NCI-H2171 treated with DMSO at 0.1 percent for 48 hours (cell line): ENCODE measurements around the gene WNT3.

Experiments used
- DNase-seq: peaks from one replicate; lab custom pipeline; 2025; lab: John Stamatoyannopoulos, UW

The WNT3 gene

GRCh38 chr17:46836500-46836899, 18.0 kb upstream of the WNT3 start:
- DNase-seq, result no peak

GRCh38 chr17:46834846-46835245, 16.4 kb upstream of the WNT3 start:
- DNase-seq, result no peak

GRCh38 chr17:46833840-46834208, 15.3 kb upstream of the WNT3 start:
- DNase-seq, result no peak

GRCh38 chr17:46832945-46833839, 14.7 kb upstream of the WNT3 start:
- no peak for DNase-seq

GRCh38 chr17:46832331-46832821, 13.9 kb upstream of the WNT3 start:
- DNase-seq, result no peak

GRCh38 chr17:46831573-46832330, 13.3 kb upstream of the WNT3 start:
- DNase-seq, result no peak

GRCh38 chr17:46827274-46827673, 8.8 kb upstream of the WNT3 start:
- DNase-seq, result no peak

GRCh38 chr17:46826116-46826515, 7.6 kb upstream of the WNT3 start:
- no peak for DNase-seq

- DNase-seq, result no peak
These were observed 5.2 kb upstream of the WNT3 start for GRCh38 chr17:46823657-46824056.

- peak; percentile 64 for DNase-seq
These were observed 4.0 kb upstream of the WNT3 start for GRCh38 chr17:46822388-46822921.

GRCh38 chr17:46821482-46822387, 3.2 kb upstream of the WNT3 start:
- no peak for DNase-seq

- no peak for DNase-seq
These were observed 2.3 kb upstream of the WNT3 start for GRCh38 chr17:46820592-46821450.

- DNase-seq, result no peak
These were observed 1.4 kb upstream of the WNT3 start for GRCh38 chr17:46819906-46820351.

GRCh38 chr17:46818929-46819859, 702 bp upstream of the WNT3 start:
- no peak for DNase-seq

- no peak for DNase-seq
These were observed 637 bp downstream of the WNT3 start for GRCh38 chr17:46817901-46818209.

GRCh38 chr17:46817151-46817900, 1.2 kb downstream of the WNT3 start:
- no peak for DNase-seq

GRCh38 chr17:46815474-46816353, 2.8 kb downstream of the WNT3 start:
- no peak for DNase-seq

GRCh38 chr17:46814446-46814845, 4.0 kb downstream of the WNT3 start:
- DNase-seq, result no peak
